Measurements from ENCODE around the gene TRIM44. TPM values are rescaled to one million over a fixed set of nuclear protein-coding genes. Genes with fewer than 3 reads are reported as not detected.

The TRIM44 gene
- total and polyA plus RNA-seq, 2 donors (not counting 3 experiments of a cell fraction or from before 2014, with no cell fraction given) = 31.7 to 72.0 TPM

DNA sequence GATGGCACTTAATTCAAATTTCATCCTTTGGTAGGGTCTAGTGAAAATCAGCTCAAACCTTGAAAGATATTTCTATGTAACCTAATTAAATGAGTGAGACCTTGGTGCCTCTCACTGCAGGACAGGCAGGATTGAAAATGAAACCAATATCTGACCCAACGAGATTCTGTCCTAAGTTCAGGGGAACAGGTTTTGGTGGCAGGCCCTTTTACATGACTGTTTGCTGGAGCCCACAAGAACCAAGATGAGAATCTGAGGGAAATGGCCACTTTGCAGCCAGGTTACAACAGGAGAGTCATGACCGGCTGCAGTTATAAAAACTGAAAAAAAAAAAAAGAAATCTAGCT is 130.2 kb downstream of the TRIM44 start:
- H3K4me3 ChIP-seq (replicated peaks in 1 of 3; ENCODE audit: insufficient read depth in 1 of 3, low read depth in 1 of 3, low read length in 3 of 3) = no peak overlapping the region
- peaks cover 32% of the 10 kb centered on the region for H3K4me1 ChIP-seq (ENCODE audit: control insufficient read depth, extremely low read depth, insufficient read depth, low read length)
- H3K4me2 ChIP-seq (ENCODE audit: insufficient read depth, low read length) = no peak overlapping the region
- TF ChIP-seq, protein P1, sequence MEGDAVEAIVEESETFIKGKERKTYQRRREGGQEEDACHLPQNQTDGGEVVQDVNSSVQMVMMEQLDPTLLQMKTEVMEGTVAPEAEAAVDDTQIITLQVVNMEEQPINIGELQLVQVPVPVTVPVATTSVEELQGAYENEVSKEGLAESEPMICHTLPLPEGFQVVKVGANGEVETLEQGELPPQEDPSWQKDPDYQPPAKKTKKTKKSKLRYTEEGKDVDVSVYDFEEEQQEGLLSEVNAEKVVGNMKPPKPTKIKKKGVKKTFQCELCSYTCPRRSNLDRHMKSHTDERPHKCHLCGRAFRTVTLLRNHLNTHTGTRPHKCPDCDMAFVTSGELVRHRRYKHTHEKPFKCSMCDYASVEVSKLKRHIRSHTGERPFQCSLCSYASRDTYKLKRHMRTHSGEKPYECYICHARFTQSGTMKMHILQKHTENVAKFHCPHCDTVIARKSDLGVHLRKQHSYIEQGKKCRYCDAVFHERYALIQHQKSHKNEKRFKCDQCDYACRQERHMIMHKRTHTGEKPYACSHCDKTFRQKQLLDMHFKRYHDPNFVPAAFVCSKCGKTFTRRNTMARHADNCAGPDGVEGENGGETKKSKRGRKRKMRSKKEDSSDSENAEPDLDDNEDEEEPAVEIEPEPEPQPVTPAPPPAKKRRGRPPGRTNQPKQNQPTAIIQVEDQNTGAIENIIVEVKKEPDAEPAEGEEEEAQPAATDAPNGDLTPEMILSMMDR (IDR thresholded peaks at IDR 0.05; ENCODE audit: extremely low read depth in 1 of 2, insufficient read depth in 1 of 2, low read depth in 1 of 2, low read length in 2 of 2) = no peak
- no peak for TF ChIP-seq EZH2 (IDR thresholded peaks at IDR 0.05; ENCODE audit: borderline replicate concordance, low read depth, low read length, severe bottlenecking)
- no peak for TF ChIP-seq FOS (IDR thresholded peaks at IDR 0.05; ENCODE audit: borderline replicate concordance, insufficient read depth, low read length)
- no peaks in the 10 kb centered on the region for H3K27me3 ChIP-seq (ENCODE audit: control insufficient read depth in 2 of 2, insufficient read depth in 2 of 2, low read length in 2 of 2)
- H3K27ac ChIP-seq (ENCODE audit: insufficient read depth, low read depth, low read length) = no peak overlapping the region
- no peak overlapping the region for H3K9ac ChIP-seq (replicated peaks; ENCODE audit: extremely low read depth, insufficient read depth, low read length)
- H3K79me2 ChIP-seq (ENCODE audit: control insufficient read depth, insufficient read depth, low read length) = peaks cover 3% of the 10 kb centered on the region
- POLR2A ChIA-PET = no interaction called here
- no TSS peak for BruUV-seq (replicated peaks)
- intact Hi-C loops (cut with micrococcal nuclease) (no loop called here), dilution Hi-C loops (cut with MboI; ENCODE audit: extremely low pct_ligation_motif_present, low sequenced_read_pairs) (no loop called here)
- DNase-seq (ENCODE audit: low read depth, low spot score) (no peak), FAIRE-seq (no peak)
- no peaks in the 10 kb centered on the region for H3K9me3 ChIP-seq (replicated peaks; ENCODE audit: control insufficient read depth, insufficient read depth, low read length)
- no peaks in the 10 kb centered on the region for H3K9me1 ChIP-seq (replicated peaks; ENCODE audit: control insufficient read depth, extremely low read depth, insufficient read depth, low read length)
- no peak overlapping the region for H2AFZ ChIP-seq (ENCODE audit: low read depth, low read length)
- H4K20me1 ChIP-seq (replicated peaks; ENCODE audit: control insufficient read depth, extremely low read depth, insufficient read depth, low read length) = no peaks in the 10 kb centered on the region
- CTCF ChIA-PET = interaction anchor here (1.1 to 3.1 kb wide), 2 partner anchors 29 to 177 kb away, joined by 3 to 19 read pairs; no protein-coding TSS in a partner anchor
- H3K36me3 ChIP-seq (ENCODE audit: control insufficient read depth in 2 of 2, extremely low read depth in 1 of 2, insufficient read depth in 2 of 2, low read length in 2 of 2) = no peaks in the 10 kb centered on the region

DNA sequence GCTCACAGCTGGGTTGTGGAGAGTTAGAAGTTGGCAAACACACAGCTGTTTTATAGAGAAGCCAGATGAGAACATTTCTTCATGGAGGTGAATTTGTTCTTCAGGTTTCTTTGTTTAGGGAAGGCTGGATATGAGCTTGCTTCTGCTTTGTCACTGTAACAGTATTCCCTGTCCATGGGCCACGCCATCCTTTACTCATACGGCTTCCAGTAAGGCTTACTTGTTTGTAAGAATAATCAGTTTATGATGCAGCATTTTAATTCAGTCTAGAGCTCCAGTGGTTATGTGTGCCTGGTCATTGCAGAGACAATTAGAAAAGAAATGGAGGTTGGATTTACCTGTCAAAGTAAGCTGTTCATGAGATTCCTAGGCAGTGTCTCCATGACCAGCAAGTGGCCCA is 131.8 kb downstream of the TRIM44 start:
- H2AFZ ChIP-seq (ENCODE audit: low read depth, low read length) = no peak overlapping the region
- BruUV-seq (replicated peaks) = no TSS peak
- peaks cover 3% of the 10 kb centered on the region for H3K79me2 ChIP-seq (ENCODE audit: control insufficient read depth, insufficient read depth, low read length)
- no peaks in the 10 kb centered on the region for H3K27me3 ChIP-seq (ENCODE audit: control insufficient read depth in 2 of 2, insufficient read depth in 2 of 2, low read length in 2 of 2)
- no peak for DNase-seq (ENCODE audit: low read depth, low spot score)
- no peak overlapping the region for H3K4me2 ChIP-seq (ENCODE audit: insufficient read depth, low read length)
- H4K20me1 ChIP-seq (replicated peaks; ENCODE audit: control insufficient read depth, extremely low read depth, insufficient read depth, low read length) = no peaks in the 10 kb centered on the region
- H3K4me3 ChIP-seq (replicated peaks in 1 of 3; ENCODE audit: insufficient read depth in 1 of 3, low read depth in 1 of 3, low read length in 3 of 3) = no peak overlapping the region
- ChIA-PET CTCF (interaction anchor here (1.6 to 3.3 kb wide), 3 partner anchors 9 to 464 kb away, joined by 7 to 15 read pairs (median 12); no protein-coding TSS in a partner anchor), POLR2A (no interaction called here)
- no peaks in the 10 kb centered on the region for H3K36me3 ChIP-seq (ENCODE audit: control insufficient read depth in 2 of 2, extremely low read depth in 1 of 2, insufficient read depth in 2 of 2, low read length in 2 of 2)
- H3K9me1 ChIP-seq (replicated peaks; ENCODE audit: control insufficient read depth, extremely low read depth, insufficient read depth, low read length) = no peaks in the 10 kb centered on the region
- dilution Hi-C loops (cut with MboI; ENCODE audit: extremely low pct_ligation_motif_present, low sequenced_read_pairs) (no loop called here), intact Hi-C loops (cut with micrococcal nuclease) (no loop called here)
- peaks cover 45% of the 10 kb centered on the region for H3K4me1 ChIP-seq (ENCODE audit: control insufficient read depth, extremely low read depth, insufficient read depth, low read length)
- H3K27ac ChIP-seq (ENCODE audit: insufficient read depth, low read depth, low read length) = no peak overlapping the region
- no peak overlapping the region for H3K9ac ChIP-seq (replicated peaks; ENCODE audit: extremely low read depth, insufficient read depth, low read length)
- no peaks in the 10 kb centered on the region for H3K9me3 ChIP-seq (replicated peaks; ENCODE audit: control insufficient read depth, insufficient read depth, low read length)
- TF ChIP-seq GATA2 (IDR thresholded peaks at IDR 0.05; ENCODE audit: insufficient read depth, insufficient read length, low read depth, low read length) = no peak
- TF ChIP-seq, protein P1 (IDR thresholded peaks at IDR 0.05; ENCODE audit: extremely low read depth in 1 of 2, insufficient read depth in 1 of 2, low read depth in 1 of 2, low read length in 2 of 2) = no peak
- no peak for TF ChIP-seq POLR2AphosphoS5 (IDR thresholded peaks at IDR 0.05; ENCODE audit: insufficient read depth, low read depth, low read length)
- TF ChIP-seq POLR2A (IDR thresholded peaks at IDR 0.05; ENCODE audit: low read depth, low read length) = no peak
- TF ChIP-seq EZH2 (IDR thresholded peaks at IDR 0.05; ENCODE audit: borderline replicate concordance, low read depth, low read length, severe bottlenecking) = no peak
- no peak for TF ChIP-seq FOS (IDR thresholded peaks at IDR 0.05; ENCODE audit: borderline replicate concordance, insufficient read depth, low read length)
- TF ChIP-seq MYC (IDR thresholded peaks at IDR 0.05; ENCODE audit: low read depth, low read length) = no peak
- no peak for TF ChIP-seq JUN (IDR thresholded peaks at IDR 0.05; ENCODE audit: borderline replicate concordance, insufficient read depth, insufficient read length, low read depth)
- no peak for TF ChIP-seq MAX (IDR thresholded peaks at IDR 0.05; ENCODE audit: insufficient read depth, insufficient read length)
- FAIRE-seq = no peak
